H1 (cell line): Measurements from ENCODE around the gene HACD2.

Experiments
- BACH1 ChIP-seq: IDR thresholded peaks from 2 replicates; pipeline ENCODE4 v1.6.1; 2012; ENCODE audit warnings: low read length, improper control_type of control experiment
- CEBPB ChIP-seq: IDR thresholded peaks from 2 replicates; pipeline ENCODE4 v1.6.1; 2012; ENCODE audit warnings: low read depth, low read length
- CTCF ChIP-seq, 3 experiments: IDR thresholded peaks; 1 replicate in 2 of 3; 2 replicates in 1 of 3; pipeline versions ENCODE4 v1.5.1 to v1.6.1; 2011; ENCODE audit warnings: low read length in 3 of 3, mild to moderate bottlenecking in 3 of 3, inconsistent platforms in 2 of 3, low read depth in 1 of 3, moderate library complexity in 1 of 3; ENCODE audit not compliant: insufficient read depth in 1 of 3; ENCODE audit errors: control extremely low read depth in 1 of 3
- EZH2 ChIP-seq: fragments of 200-600 bp; sonication (generic); IDR thresholded peaks from 2 replicates; pipeline ENCODE4 v1.7.1; 2012; ENCODE audit warnings: low read depth, mild to moderate bottlenecking, moderate library complexity, low read length, inconsistent platforms; ENCODE audit not compliant: severe bottlenecking
- JUND ChIP-seq: IDR thresholded peaks from 2 replicates; pipeline ENCODE4 v1.6.1; 2011; ENCODE audit warnings: mild to moderate bottlenecking, improper control_type of control experiment, low read length
- POLR2AphosphoS5 ChIP-seq: IDR thresholded peaks from 2 replicates; pipeline ENCODE4 v1.6.1; 2011; ENCODE audit warnings: low read depth, low read length
- RAD21 ChIP-seq, 2 experiments: IDR thresholded peaks in 1 of 2; conservative IDR thresholded peaks in 1 of 2; 2 replicates each; pipeline ENCODE4 v1.6.1; 2011; ENCODE audit warnings: low read depth in 2 of 2, low read length in 2 of 2, improper control_type of control experiment in 1 of 2, inconsistent platforms in 1 of 2, mild to moderate bottlenecking in 1 of 2, moderate library complexity in 1 of 2
- YY1 ChIP-seq: IDR thresholded peaks from 2 replicates; pipeline ENCODE4 v1.6.1; 2011; ENCODE audit warnings: low read depth, mild to moderate bottlenecking, low read length

DNA sequence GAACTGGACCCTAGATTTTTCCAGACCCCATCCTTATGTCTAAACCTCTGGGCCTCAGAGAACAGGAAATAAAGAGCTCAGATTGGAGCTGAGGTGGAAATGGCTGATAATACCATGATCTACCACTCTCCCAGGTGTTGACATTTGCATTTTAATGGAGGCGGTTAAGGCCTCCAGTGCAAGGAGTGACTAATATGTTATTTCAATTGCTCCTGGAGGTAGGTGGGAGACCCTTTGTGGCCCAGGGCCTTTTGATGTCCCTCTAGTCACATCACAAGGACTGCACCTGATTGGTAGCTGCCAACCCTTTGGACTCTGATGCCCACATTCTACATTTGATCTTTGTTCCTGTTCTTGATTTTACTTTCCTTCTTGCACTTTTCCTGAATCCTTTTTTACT is 127.0 kb downstream of the HACD2 start:
- TF ChIP-seq CEBPB (no peak), CTCF (IDR thresholded peaks at IDR 0.05; ENCODE audit: control extremely low read depth in 1 of 3, insufficient read depth in 1 of 3, low read depth in 1 of 3, low read length in 3 of 3) (no peak), YY1 (no peak), EZH2 (no peak), RAD21 (IDR thresholded peaks at IDR 0.05 in 1 of 2, conservative IDR thresholded peaks at IDR 0.05 in 1 of 2; ENCODE audit: low read depth in 2 of 2, low read length in 2 of 2) (no peak), POLR2AphosphoS5 (no peak), JUND (no peak), BACH1 (no peak)
